H9 (cell line): ENCODE measurements around the gene FFAR1. TPM values are rescaled to one million over a fixed set of nuclear protein-coding genes. Genes with fewer than 3 reads are reported as not detected.

ENCODE experiments used
- DNase-seq: peaks from one replicate; pipeline ENCODE4 v3.0.0-alpha.2; 2017
- H2AFZ ChIP-seq: one replicate; pipeline ENCODE4 v1.6.1; 2013; ENCODE audit warnings: mild to moderate bottlenecking, low read length, control low read depth, moderate library complexity
- H2AK5ac ChIP-seq: 2 replicates; pipeline ENCODE4 v1.6.1; 2013; ENCODE audit warnings: low read length, control low read depth, mixed read lengths; ENCODE audit not compliant: insufficient read length
- H2BK120ac ChIP-seq: one replicate; pipeline ENCODE4 v1.6.1; 2013; ENCODE audit warnings: low read depth, mild to moderate bottlenecking, low read length, control low read depth, inconsistent platforms; ENCODE audit not compliant: poor library complexity, severe bottlenecking
- H2BK12ac ChIP-seq: 2 replicates; pipeline ENCODE4 v1.6.1; 2013; ENCODE audit warnings: low read length, control low read depth, mixed read lengths, low read depth; ENCODE audit not compliant: insufficient read length
- H2BK15ac ChIP-seq: 2 replicates; pipeline ENCODE4 v1.6.1; 2013; ENCODE audit warnings: low read depth, low read length, control low read depth
- H2BK20ac ChIP-seq: one replicate; pipeline ENCODE4 v1.6.1; 2013; ENCODE audit warnings: low read depth, mild to moderate bottlenecking, low read length, control low read depth, inconsistent platforms; ENCODE audit not compliant: poor library complexity, severe bottlenecking
- H2BK5ac ChIP-seq: 2 replicates; pipeline ENCODE4 v1.6.1; 2013; ENCODE audit warnings: low read length, control low read depth, mixed read lengths; ENCODE audit not compliant: insufficient read length
- H3K14ac ChIP-seq: 2 replicates; pipeline ENCODE4 v1.6.1; 2013; ENCODE audit warnings: low read length, control low read depth; ENCODE audit not compliant: insufficient read depth
- H3K18ac ChIP-seq: 2 replicates; pipeline ENCODE4 v1.6.1; 2013; ENCODE audit warnings: low read depth, mild to moderate bottlenecking, mixed read lengths, low read length, control low read depth; ENCODE audit not compliant: insufficient read length
- H3K23ac ChIP-seq: 2 replicates; pipeline ENCODE4 v1.6.1; 2013; ENCODE audit warnings: low read length, control low read depth, mixed read lengths, low read depth; ENCODE audit not compliant: insufficient read length
- H3K23me2 ChIP-seq: 2 replicates; pipeline ENCODE4 v1.6.1; 2013; ENCODE audit warnings: low read depth, mild to moderate bottlenecking, mixed read lengths, low read length, control low read depth; ENCODE audit not compliant: insufficient read length, poor library complexity, severe bottlenecking
- H3K27ac ChIP-seq: 2 replicates; pipeline ENCODE4 v1.5.1; 2013; ENCODE audit warnings: low read length, control low read depth, mixed read lengths, low read depth; ENCODE audit not compliant: insufficient read length
- H3K27me3 ChIP-seq: 2 replicates; pipeline ENCODE4 v1.6.1; 2013; ENCODE audit warnings: low read length, control low read depth, inconsistent platforms; ENCODE audit not compliant: insufficient read depth
- H3K4ac ChIP-seq: 2 replicates; pipeline ENCODE4 v1.6.1; 2013; ENCODE audit warnings: low read depth, mild to moderate bottlenecking, control low read depth, inconsistent platforms, low read length, moderate library complexity
- H3K4me1 ChIP-seq: 2 replicates; pipeline ENCODE4 v1.6.1; 2013; ENCODE audit warnings: low read length, control low read depth, inconsistent platforms; ENCODE audit not compliant: insufficient read depth
- H3K4me2 ChIP-seq: 2 replicates; pipeline ENCODE4 v1.6.1; 2013; ENCODE audit warnings: low read length, control low read depth, mixed read lengths; ENCODE audit not compliant: insufficient read length, insufficient read depth
- H3K56ac ChIP-seq: 2 replicates; pipeline ENCODE4 v1.6.1; 2013; ENCODE audit warnings: low read depth, mild to moderate bottlenecking, mixed read lengths, low read length, control low read depth; ENCODE audit not compliant: insufficient read length
- H3K79me1 ChIP-seq: 2 replicates; pipeline ENCODE4 v1.6.1; 2013; ENCODE audit warnings: low read depth, mild to moderate bottlenecking, moderate library complexity, low read length, control low read depth, inconsistent platforms; ENCODE audit not compliant: insufficient read depth, poor library complexity, severe bottlenecking
- H3K79me2 ChIP-seq: 2 replicates; pipeline ENCODE4 v1.6.1; 2013; ENCODE audit warnings: low read length, control low read depth, inconsistent platforms; ENCODE audit not compliant: insufficient read depth
- H3K9ac ChIP-seq: 2 replicates; pipeline ENCODE4 v1.6.1; 2013; ENCODE audit warnings: low read length, control low read depth, mixed read lengths; ENCODE audit not compliant: insufficient read length; ENCODE audit errors: extremely low read depth
- H3K9me3 ChIP-seq: one replicate; pipeline ENCODE4 v1.6.1; 2013; ENCODE audit warnings: low read depth, low read length, inconsistent platforms; ENCODE audit not compliant: control insufficient read depth
- H3T11ph ChIP-seq: one replicate; pipeline ENCODE4 v1.6.1; 2013; ENCODE audit warnings: mild to moderate bottlenecking, low read length, control low read depth, inconsistent platforms
- H4K20me1 ChIP-seq: one replicate; pipeline ENCODE4 v1.6.1; 2013; ENCODE audit not compliant: control insufficient read depth, insufficient read length, insufficient read depth
- H4K5ac ChIP-seq: 2 replicates; pipeline ENCODE4 v1.6.1; 2013; ENCODE audit warnings: low read depth, mild to moderate bottlenecking, mixed read lengths, low read length, control low read depth; ENCODE audit not compliant: insufficient read length
- H4K8ac ChIP-seq: replicated peaks from 2 replicates; pipeline ENCODE4 v1.6.1; 2013; ENCODE audit warnings: low read length, control low read depth, mixed read lengths, low read depth; ENCODE audit not compliant: insufficient read length
- H4K91ac ChIP-seq: 2 replicates; pipeline ENCODE4 v1.6.1; 2013; ENCODE audit warnings: low read depth, mild to moderate bottlenecking, moderate library complexity, mixed read lengths, low read length, control low read depth; ENCODE audit not compliant: insufficient read length
- H3K27ac Mint-ChIP-seq, 3 experiments: 2 replicates in 2 of 3; 3 replicates in 1 of 3; pipeline ENCODE4 v1.8.0; 2020 to 2021; ENCODE audit warnings: mixed read lengths in 3 of 3, mild to moderate bottlenecking in 1 of 3, moderate library complexity in 1 of 3
- H3K27me3 Mint-ChIP-seq: 2 replicates; pipeline ENCODE4 v1.8.0; 2021; ENCODE audit warnings: low read depth, mild to moderate bottlenecking, moderate library complexity, mixed read lengths
- H3K36me3 Mint-ChIP-seq, 3 experiments: 2 replicates in 2 of 3; 3 replicates in 1 of 3; pipeline ENCODE4 v1.8.0; 2020 to 2021; ENCODE audit warnings: low read depth in 3 of 3, mixed read lengths in 3 of 3; ENCODE audit not compliant: insufficient read depth in 1 of 3
- H3K4me1 Mint-ChIP-seq, 2 experiments: 2 replicates each; pipeline ENCODE4 v1.8.0; 2020; ENCODE audit warnings: mixed read lengths in 2 of 2
- H3K4me3 Mint-ChIP-seq, 2 experiments: 2 replicates in 1 of 2; 3 replicates in 1 of 2; pipeline ENCODE4 v1.8.0; 2020 to 2021; ENCODE audit warnings: mild to moderate bottlenecking in 2 of 2, mixed read lengths in 2 of 2, moderate library complexity in 1 of 2
- H3K9me3 Mint-ChIP-seq, 2 experiments: 2 replicates in 1 of 2; 3 replicates in 1 of 2; pipeline ENCODE4 v1.8.0; 2020; ENCODE audit warnings: mild to moderate bottlenecking in 2 of 2, mixed read lengths in 2 of 2, moderate library complexity in 1 of 2
- WGBS: extraction: QIAGEN DNeasy Blood & Tissue Kit; methylation state at CpG from one replicate; pipeline ENCODE4 v1.1.7; 2013; ENCODE audit warnings: missing lambda C conversion rate, low lambda C conversion rate, mixed read lengths; ENCODE audit not compliant: insufficient read length; ENCODE audit errors: extremely low coverage; 5-methylcytosine and 5-hydroxymethylcytosine counted together
- total RNA-seq: library from RNA; stranded (reverse); gene quantifications from 2 replicates; pipeline ENCODE4 v1.2.1, GENCODE V29; 2021
- TF ChIP-seq, protein P1 (sequence below): fragments of 200-600 bp; sonication (generic); conservative IDR thresholded peaks from 3 replicates; pipeline ENCODE4 v1.8.0; 2021; ENCODE audit warnings: antibody characterized with exemption, mild to moderate bottlenecking

Gene FFAR1
- total RNA-seq, 1 experiment from 2014 or later = not detected

DNA sequence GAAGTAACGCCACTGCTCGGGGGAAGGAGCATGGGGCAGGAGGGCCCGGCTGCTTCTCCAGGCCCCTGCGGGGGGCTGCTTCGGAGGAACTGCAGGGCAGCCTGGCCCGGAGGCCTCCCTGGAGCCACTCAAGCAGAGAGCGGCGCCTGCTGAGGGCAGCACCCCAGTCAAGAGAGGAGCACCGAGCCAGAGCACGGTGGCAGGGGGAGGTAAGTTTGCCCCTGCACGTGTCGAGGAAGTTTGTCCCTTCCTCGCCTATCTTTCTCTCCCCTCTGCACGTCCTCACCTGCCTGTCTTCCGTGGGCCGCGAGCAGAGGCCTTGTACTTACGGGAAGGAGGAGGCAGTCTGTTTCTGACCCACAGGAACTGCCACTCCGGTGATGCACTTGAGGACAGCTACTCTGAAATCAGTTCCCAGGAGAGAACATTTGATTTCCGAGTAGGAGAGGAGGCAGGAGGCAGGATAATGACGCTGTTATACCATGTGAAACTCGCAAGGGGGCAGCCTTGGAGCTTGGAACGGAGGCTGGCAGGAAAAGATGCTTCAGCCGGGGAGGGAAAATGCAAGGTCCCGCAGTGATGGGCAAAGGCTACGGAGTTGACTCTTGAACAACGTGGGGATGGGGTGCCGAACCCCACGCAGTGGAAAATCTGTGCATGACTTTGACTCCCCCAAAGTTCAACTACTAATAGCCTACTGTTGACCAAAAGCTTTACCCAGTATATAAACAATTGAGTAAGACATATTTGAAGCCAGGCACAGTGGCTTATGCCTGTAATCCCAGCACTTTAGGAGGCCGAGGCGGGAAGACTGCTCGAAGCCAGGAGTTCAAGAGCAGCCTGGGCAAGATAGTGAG lies 5.0 kb downstream of the FFAR1 start:
- Histone ChIP-seq H4K5ac (no peak overlapping the region), H3K9ac (no peak overlapping the region), H2BK120ac (no peak overlapping the region), H3K79me1 (no peaks in the 10 kb centered on the region), H2BK15ac (no peak overlapping the region; the same call in 1 of the 2 replicates), H3K23me2 (peaks cover 4% of the 10 kb centered on the region), H3T11ph (no peak overlapping the region), H3K4me1 (no peaks in the 10 kb centered on the region; the same call in 1 of the 2 replicates), H3K79me2 (no peaks in the 10 kb centered on the region), H2BK12ac (no peak overlapping the region), H3K27me3 (no peaks in the 10 kb centered on the region), H3K4me2 (no peak overlapping the region), H4K8ac (no peak overlapping the region), H3K14ac (no peak overlapping the region; the same call in 1 of the 2 replicates), H3K27ac (no peak overlapping the region), H2AK5ac (no peak overlapping the region), H3K9me3 (no peaks in the 10 kb centered on the region), H4K20me1 (peaks cover 3% of the 10 kb centered on the region), H2BK5ac (no peak overlapping the region), H2AFZ (peak overlapping the region; percentile 79), H3K18ac (peak overlapping the region; percentile 41), H3K4ac (no peak overlapping the region), H4K91ac (no peak overlapping the region), H2BK20ac (no peak overlapping the region), H3K23ac (no peak overlapping the region), H3K56ac (no peak overlapping the region)
- peak; percentile 82 for DNase-seq
- Mint-ChIP-seq H3K36me3 (no peaks in the 10 kb centered on the region; a peak in 1 of 7 replicates), H3K27me3 (peaks cover 25% of the 10 kb centered on the region), H3K27ac (peak overlapping the region; percentile 59 to 89 (median 85); a peak in 2 of 7 replicates), H3K4me3 (peak overlapping the region in 1 of 2 experiments; percentile 12; a peak in 1 of 5 replicates), H3K9me3 (no peaks in the 10 kb centered on the region), H3K4me1 (peaks cover 9 to 11% of the 10 kb centered on the region in 2 experiments)
- no CpG with 5 or more reads among the region's 32 CpGs for WGBS
- TF ChIP-seq, protein P1, sequence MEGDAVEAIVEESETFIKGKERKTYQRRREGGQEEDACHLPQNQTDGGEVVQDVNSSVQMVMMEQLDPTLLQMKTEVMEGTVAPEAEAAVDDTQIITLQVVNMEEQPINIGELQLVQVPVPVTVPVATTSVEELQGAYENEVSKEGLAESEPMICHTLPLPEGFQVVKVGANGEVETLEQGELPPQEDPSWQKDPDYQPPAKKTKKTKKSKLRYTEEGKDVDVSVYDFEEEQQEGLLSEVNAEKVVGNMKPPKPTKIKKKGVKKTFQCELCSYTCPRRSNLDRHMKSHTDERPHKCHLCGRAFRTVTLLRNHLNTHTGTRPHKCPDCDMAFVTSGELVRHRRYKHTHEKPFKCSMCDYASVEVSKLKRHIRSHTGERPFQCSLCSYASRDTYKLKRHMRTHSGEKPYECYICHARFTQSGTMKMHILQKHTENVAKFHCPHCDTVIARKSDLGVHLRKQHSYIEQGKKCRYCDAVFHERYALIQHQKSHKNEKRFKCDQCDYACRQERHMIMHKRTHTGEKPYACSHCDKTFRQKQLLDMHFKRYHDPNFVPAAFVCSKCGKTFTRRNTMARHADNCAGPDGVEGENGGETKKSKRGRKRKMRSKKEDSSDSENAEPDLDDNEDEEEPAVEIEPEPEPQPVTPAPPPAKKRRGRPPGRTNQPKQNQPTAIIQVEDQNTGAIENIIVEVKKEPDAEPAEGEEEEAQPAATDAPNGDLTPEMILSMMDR = peak; percentile 84
